GM18519 (cell line): ENCODE measurements around the gene MYLK4.
A peak's percentile ranks its signal among the peaks of the same experiment; 100 is the strongest.
"Not testable (repeated sequence)": the region's sequence is repeated elsewhere in the genome, so short reads cannot be mapped to it uniquely, and the experiment has no call there.

ENCODE experiments used
- ATAC-seq: cut with Tn5 transposase; IDR thresholded peaks from one replicate; pipeline ENCODE4 v1.9.1; 2021; ENCODE audit warnings: mild to moderate bottlenecking, moderate library complexity; ENCODE audit not compliant: unreplicated experiment, low FRiP score

MYLK4 gene

GRCh38 chr6:2780102-2780737 is 29.5 kb upstream of the MYLK4 start:
- no peak for ATAC-seq

GRCh38 chr6:2777249-2777648 is 26.5 kb upstream of the MYLK4 start:
- ATAC-seq, result no peak

GRCh38 chr6:2775003-2775402 is 24.3 kb upstream of the MYLK4 start:
- no peak for ATAC-seq

GRCh38 chr6:2773449-2773848 is 22.7 kb upstream of the MYLK4 start:
- ATAC-seq, result no peak

GRCh38 chr6:2772840-2773239 is 22.1 kb upstream of the MYLK4 start:
- no peak for ATAC-seq

GRCh38 chr6:2771079-2771478 is 20.4 kb upstream of the MYLK4 start:
- ATAC-seq, result no peak

- ATAC-seq, result no peak
Observed at GRCh38 chr6:2770171-2770570, 19.4 kb upstream of the MYLK4 start.

- no peak for ATAC-seq
Observed at GRCh38 chr6:2768696-2769095, 18.0 kb upstream of the MYLK4 start.

- no peak for ATAC-seq
Observed at GRCh38 chr6:2767657-2768524, 17.2 kb upstream of the MYLK4 start.

GRCh38 chr6:2766767-2767656 is 16.3 kb upstream of the MYLK4 start:
- ATAC-seq, result no peak

GRCh38 chr6:2765896-2766766 is 15.4 kb upstream of the MYLK4 start:
- peak; percentile 1 for ATAC-seq

GRCh38 chr6:2765166-2765895 is 14.6 kb upstream of the MYLK4 start, which contains the start of gene WRNIP1:
Gene WRNIP1 (plus strand): TSS chr6:2765393. CDS start chr6:2765623, 230 bp downstream.
- peak; percentile 82 for ATAC-seq

GRCh38 chr6:2764610-2765165 is 14.0 kb upstream of the MYLK4 start:
- peak; percentile 38 for ATAC-seq

- no peak for ATAC-seq
Observed at GRCh38 chr6:2763876-2764540, 13.3 kb upstream of the MYLK4 start.

- no peak for ATAC-seq
Observed at GRCh38 chr6:2763345-2763841, 12.7 kb upstream of the MYLK4 start.

- not testable (repeated sequence) for ATAC-seq
Observed at GRCh38 chr6:2762868-2763267, 12.1 kb upstream of the MYLK4 start.

- ATAC-seq, result no peak
Observed at GRCh38 chr6:2760882-2761842, 10.4 kb upstream of the MYLK4 start.
